ENCODE data around the gene HMCES. TPM values are rescaled to one million over a fixed set of nuclear protein-coding genes. Genes with fewer than 3 reads are reported as not detected.

HMCES gene
- total and polyA plus RNA-seq, 10 donors: 16.1 to 60.7 (median 30.4) TPM

GRCh38 chr3:129256270-129256669 lies 22.4 kb upstream of the HMCES start:
- intact Hi-C loops (cut with DNase I; ENCODE audit: low total_unique reads): no loop called here
- Histone ChIP-seq H3K36me3 (peaks cover 15 to 100% (median 97%) of the 10 kb centered on the region in 6 donors), H3K4me1 (peaks cover 0 to 17% (median 10%) of the 10 kb centered on the region in 6 donors), H3K4me3 (no peak overlapping the region), H3K27me3 (replicated peaks in 1 of 7) (no peaks in the 10 kb centered on the region), H3K27ac (no peak overlapping the region), H3K9me3 (no peaks in the 10 kb centered on the region)
- no peak for DNase-seq
- WGBS, 5 donors: 90 to 97% (median 95%) methylated on average over 6 of the region's 6 CpGs
- no peak for TF ChIP-seq POLR2A (IDR thresholded peaks at IDR 0.05)
- no peak for TF ChIP-seq CTCF (IDR thresholded peaks at IDR 0.05 in 8 of 11, conservative IDR thresholded peaks at IDR 0.05 in 3 of 11)
- TF ChIP-seq POLR2AphosphoS5 (IDR thresholded peaks at IDR 0.05): no peak

GRCh38 chr3:129257609-129258008 lies 21.1 kb upstream of the HMCES start:
- peaks cover 0 to 4% (median 0%) of the 10 kb centered on the region in 6 donors for H3K4me1 ChIP-seq
- peak; percentile 41 for DNase-seq
- intact Hi-C loops (cut with DNase I; ENCODE audit: low total_unique reads): no loop called here
- no peak overlapping the region for H3K27ac ChIP-seq
- peak in 2 of 3 donors; percentile 16 to 18 for TF ChIP-seq POLR2AphosphoS5 (IDR thresholded peaks at IDR 0.05)
- no peak for TF ChIP-seq POLR2A (IDR thresholded peaks at IDR 0.05)
- H3K9me3 ChIP-seq: no peaks in the 10 kb centered on the region
- H3K36me3 ChIP-seq: peaks cover 16 to 100% (median 100%) of the 10 kb centered on the region in 6 donors
- 87 to 96% (median 92%) methylated on average over 11 of the region's 11 CpGs for WGBS, 5 donors
- H3K4me3 ChIP-seq: no peak overlapping the region
- H3K27me3 ChIP-seq (replicated peaks in 1 of 7): no peaks in the 10 kb centered on the region

GRCh38 chr3:129259612-129260477 lies 18.8 kb upstream of the HMCES start:
- Histone ChIP-seq H3K4me3 (no peak overlapping the region), H3K4me1 (no peaks in the 10 kb centered on the region), H3K36me3 (peaks cover 14 to 100% (median 99%) of the 10 kb centered on the region in 6 donors), H3K9me3 (no peaks in the 10 kb centered on the region), H3K27me3 (replicated peaks in 1 of 7) (no peaks in the 10 kb centered on the region), H3K27ac (no peak overlapping the region)
- 91 to 96% (median 95%) methylated on average over 7 of the region's 7 CpGs for WGBS, 5 donors
- peak; percentile 42 for DNase-seq
- no peak for TF ChIP-seq POLR2AphosphoS5 (IDR thresholded peaks at IDR 0.05)
- no peak for TF ChIP-seq POLR2A (IDR thresholded peaks at IDR 0.05)
- no peak for TF ChIP-seq CTCF (IDR thresholded peaks at IDR 0.05 in 8 of 11, conservative IDR thresholded peaks at IDR 0.05 in 3 of 11)
- intact Hi-C loops (cut with DNase I; ENCODE audit: low total_unique reads): no loop called here

- intact Hi-C loops (cut with DNase I; ENCODE audit: low total_unique reads): no loop called here
- DNase-seq: peak; percentile 31
- no peaks in the 10 kb centered on the region for H3K27me3 ChIP-seq (replicated peaks in 1 of 7)
- no peak overlapping the region for H3K4me3 ChIP-seq
- peaks cover 14 to 100% (median 99%) of the 10 kb centered on the region in 6 donors for H3K36me3 ChIP-seq
- no peak overlapping the region for H3K27ac ChIP-seq
- WGBS, 5 donors: 89 to 98% (median 97%) methylated on average over 11 of the region's 11 CpGs
- no peaks in the 10 kb centered on the region for H3K9me3 ChIP-seq
- TF ChIP-seq CTCF (IDR thresholded peaks at IDR 0.05 in 8 of 11, conservative IDR thresholded peaks at IDR 0.05 in 3 of 11): no peak
- TF ChIP-seq POLR2AphosphoS5 (IDR thresholded peaks at IDR 0.05): peak in 1 of 3 donors; percentile 30
- TF ChIP-seq POLR2A (IDR thresholded peaks at IDR 0.05): no peak
- no peaks in the 10 kb centered on the region for H3K4me1 ChIP-seq
Observed at GRCh38 chr3:129260606-129261005, 18.1 kb upstream of the HMCES start.

Data from spleen (tissue), 11 donors.